ENCODE measurements around the gene BMP8B.

The BMP8B gene

GRCh38 chr1:39758556-39759435, 29.9 kb downstream of the BMP8B start:
- no peak for DNase-seq (ENCODE audit: low read depth)

- no peak for DNase-seq (ENCODE audit: low read depth)
Observed at GRCh38 chr1:39757501-39757900, 31.2 kb downstream of the BMP8B start.

GRCh38 chr1:39755965-39756659, 32.6 kb downstream of the BMP8B start:
- no peak for DNase-seq (ENCODE audit: low read depth)

GRCh38 chr1:39754906-39755504, 33.7 kb downstream of the BMP8B start:
- DNase-seq (ENCODE audit: low read depth), result no peak

- DNase-seq (ENCODE audit: low read depth), result no peak
Observed at GRCh38 chr1:39754026-39754570, 34.6 kb downstream of the BMP8B start.

GRCh38 chr1:39753132-39754025, 35.3 kb downstream of the BMP8B start:
- DNase-seq (ENCODE audit: low read depth), result no peak

GRCh38 chr1:39752703-39753102, 36.0 kb downstream of the BMP8B start:
- DNase-seq (ENCODE audit: low read depth), result no peak

GRCh38 chr1:39751595-39751994, 37.1 kb downstream of the BMP8B start:
- no peak for DNase-seq (ENCODE audit: low read depth)

GRCh38 chr1:39745016-39745670, 43.5 kb downstream of the BMP8B start:
- no peak for DNase-seq (ENCODE audit: low read depth)

GRCh38 chr1:39738622-39739366, 49.9 kb downstream of the BMP8B start, which contains the start of gene PPIE:
PPIE (plus strand) TSS chr1:39738882; CDS start chr1:39738901, 19 bp downstream.
- DNase-seq (ENCODE audit: low read depth), result peak; percentile 91

- DNase-seq (ENCODE audit: low read depth), result no peak
Observed at GRCh38 chr1:39737546-39738169, 51.0 kb downstream of the BMP8B start.

- DNase-seq (ENCODE audit: low read depth), result no peak
Observed at GRCh38 chr1:39735731-39736130, 52.9 kb downstream of the BMP8B start.

GRCh38 chr1:39733161-39733560, 55.5 kb downstream of the BMP8B start:
- no peak for DNase-seq (ENCODE audit: low read depth)

- DNase-seq (ENCODE audit: low read depth), result no peak
Observed at GRCh38 chr1:39732730-39733129, 55.9 kb downstream of the BMP8B start.

- DNase-seq (ENCODE audit: low read depth), result no peak
Observed at GRCh38 chr1:39729842-39730241, 58.8 kb downstream of the BMP8B start.

GRCh38 chr1:39729030-39729429, 59.6 kb downstream of the BMP8B start:
- no peak for DNase-seq (ENCODE audit: low read depth)

- no peak for DNase-seq (ENCODE audit: low read depth)
Observed at GRCh38 chr1:39727932-39728317, 60.7 kb downstream of the BMP8B start.

- no peak for DNase-seq (ENCODE audit: low read depth)
Observed at GRCh38 chr1:39727221-39727931, 61.3 kb downstream of the BMP8B start.

- DNase-seq (ENCODE audit: low read depth), result no peak
Observed at GRCh38 chr1:39726600-39726999, 62.1 kb downstream of the BMP8B start.
